HCT116 (cell line): ENCODE measurements around the gene CELSR3. TPM values are rescaled to one million over a fixed set of nuclear protein-coding genes. Genes with fewer than 3 reads are reported as not detected.

Experiments
- ATAC-seq: fragments of 200-7000 bp; cut with Tn5 transposase; 2 replicates; pipeline ENCODE4 v1.9.1; 2020; ENCODE audit warnings: mild to moderate bottlenecking, moderate library complexity
- BruUV-seq: library from RNA; stranded (reverse); fragments of 400-500 nt; replicated peaks from 2 replicates; lab custom pipeline; 2021; lab: Mats Ljungman, UMichigan
- CTCF ChIA-PET: fragments of 300-600 bp; sonication (Branson Sonifier 250); formaldehyde crosslinking; loops from one replicate; lab custom pipeline; 2021; ENCODE audit warnings: antibody characterized with exemption; lab: Charles Lee
- POLR2A ChIA-PET: fragments of 300-600, 350-600 bp; sonication (Branson Sonifier 250); formaldehyde crosslinking; loops from one replicate; lab custom pipeline; 2021; ENCODE audit warnings: antibody characterized with exemption; lab: Charles Lee
- RAD21 ChIA-PET, 2 experiments: fragments of 300-600 bp; sonication (Branson Sonifier 250); formaldehyde crosslinking; loops; one replicate each; lab custom pipeline; 2023; ENCODE audit warnings: low total read pairs in 2 of 2; ENCODE audit not compliant: uncharacterized antibody in 2 of 2, unreplicated experiment in 2 of 2, low non-redundant PET in 1 of 2; lab: Charles Lee
- DNase-seq: peaks from one replicate; pipeline ENCODE4 v3.0.0-alpha.2; 2010; ENCODE audit warnings: low read depth, low spot score
- H2AFZ ChIP-seq: fragments of 200-600 bp; shearing (Covaris generic), sonication (generic); 2 replicates; pipeline ENCODE4 v1.6.1; 2017; ENCODE audit warnings: low read depth, mixed run types, mixed read lengths, antibody characterized with exemption, low read length; ENCODE audit not compliant: poor library complexity, severe bottlenecking
- H3K27ac ChIP-seq: 2 replicates; pipeline ENCODE4 v1.5.1; 2012; ENCODE audit warnings: low read depth, low read length
- H3K27me3 ChIP-seq: fragments of 200-600 bp; sonication (generic); 2 replicates; pipeline ENCODE4 v1.6.1; 2016; ENCODE audit warnings: mixed run types, low read length, mixed read lengths; ENCODE audit not compliant: insufficient read depth
- H3K36me3 ChIP-seq, 2 experiments: fragments of 200-500 bp in 1 of 2; fragments of 200-600 bp in 1 of 2; sonication (Bioruptor generic) in 1 of 2; sonication (generic) in 1 of 2; 2 replicates each; pipeline versions ENCODE4 v1.5.1 to v1.6.1; 2014 to 2016; ENCODE audit warnings: low read length in 2 of 2, inconsistent platforms in 1 of 2, mixed read lengths in 1 of 2, mixed run types in 1 of 2; ENCODE audit not compliant: insufficient read depth in 2 of 2, control insufficient read depth in 1 of 2
- H3K4me1 ChIP-seq, 2 experiments: fragments of 200-600 bp in 1 of 2; sonication (generic) in 1 of 2; 2 replicates each; pipeline versions ENCODE4 v1.5.1 to v1.6.1; 2012 to 2017; ENCODE audit warnings: low read length in 2 of 2, inconsistent platforms in 1 of 2, mild to moderate bottlenecking in 1 of 2, mixed read lengths in 1 of 2, mixed run types in 1 of 2, moderate library complexity in 1 of 2; ENCODE audit not compliant: insufficient read depth in 2 of 2, control insufficient read depth in 1 of 2
- H3K4me2 ChIP-seq: fragments of 200-600 bp; sonication (generic); 2 replicates; pipeline ENCODE4 v1.6.1; 2017; ENCODE audit warnings: mixed run types, low read length, mixed read lengths
- H3K4me3 ChIP-seq, 2 experiments: fragments of 200-600 bp in 1 of 2; sonication (generic) in 1 of 2; replicated peaks in 1 of 2; 2 replicates each; pipeline ENCODE4 v1.5.1; 2011 to 2016; ENCODE audit warnings: low read length in 2 of 2, control low read depth in 1 of 2, low read depth in 1 of 2, mild to moderate bottlenecking in 1 of 2, mixed read lengths in 1 of 2, mixed run types in 1 of 2
- H3K79me2 ChIP-seq: fragments of 200-600 bp; sonication (generic); 2 replicates; pipeline ENCODE4 v1.6.1; 2017; ENCODE audit warnings: mild to moderate bottlenecking, mixed run types, low read length, moderate library complexity, mixed read lengths; ENCODE audit not compliant: insufficient read depth
- H3K9ac ChIP-seq: fragments of 200-600 bp; sonication (generic); 2 replicates; pipeline ENCODE4 v1.6.1; 2016; ENCODE audit warnings: low read length, mixed read lengths
- H3K9me2 ChIP-seq: fragments of 200-600 bp; sonication (generic), shearing (Covaris generic); 2 replicates; pipeline ENCODE4 v1.6.1; 2017; ENCODE audit warnings: mixed run types, mild to moderate bottlenecking, moderate library complexity; ENCODE audit not compliant: insufficient read depth
- H3K9me3 ChIP-seq, 2 experiments: fragments of 200-500 bp in 1 of 2; fragments of 200-600 bp in 1 of 2; sonication (Bioruptor generic) in 1 of 2; sonication (generic) in 1 of 2; 2 replicates each; pipeline ENCODE4 v1.6.1; 2014 to 2017; ENCODE audit warnings: low read length in 2 of 2, mixed read lengths in 2 of 2, inconsistent platforms in 1 of 2, low read depth in 1 of 2, mild to moderate bottlenecking in 1 of 2, mixed run types in 1 of 2, moderate library complexity in 1 of 2; ENCODE audit not compliant: control insufficient read depth in 1 of 2, insufficient read depth in 1 of 2
- H4K20me1 ChIP-seq: fragments of 200-600 bp; sonication (generic), shearing (Covaris generic); 2 replicates; pipeline ENCODE4 v1.6.1; 2017; ENCODE audit warnings: mixed run types, mild to moderate bottlenecking, moderate library complexity; ENCODE audit not compliant: insufficient read depth
- CBX3 ChIP-seq: IDR thresholded peaks from 2 replicates; pipeline ENCODE4 v1.6.1; 2012; ENCODE audit warnings: low read depth
- EZH2phosphoT487 ChIP-seq: fragments of 200-600 bp; IDR thresholded peaks from 2 replicates; pipeline ENCODE4 v1.6.1; 2018; ENCODE audit warnings: antibody characterized with exemption, borderline replicate concordance
- FOSL1 ChIP-seq: IDR thresholded peaks from 2 replicates; pipeline ENCODE4 v1.6.1; 2012; ENCODE audit warnings: low read depth
- POLR2AphosphoS5 ChIP-seq: IDR thresholded peaks from 2 replicates; pipeline ENCODE4 v1.6.1; 2011; ENCODE audit warnings: mild to moderate bottlenecking, low read depth, low read length, moderate library complexity
- SIN3A ChIP-seq: IDR thresholded peaks from 2 replicates; pipeline ENCODE4 v1.6.1; 2012; ENCODE audit warnings: low read depth
- SP1 ChIP-seq: IDR thresholded peaks from 2 replicates; pipeline ENCODE4 v1.6.1; 2012; ENCODE audit warnings: low read depth
- YY1 ChIP-seq: IDR thresholded peaks from 2 replicates; pipeline ENCODE4 v1.6.1; 2011; ENCODE audit warnings: low read length, low read depth, moderate library complexity, mild to moderate bottlenecking; ENCODE audit not compliant: insufficient replicate concordance; ENCODE audit errors: extremely low read depth
- ZBTB33 ChIP-seq: IDR thresholded peaks from 2 replicates; pipeline ENCODE4 v1.6.1; 2011; ENCODE audit warnings: mild to moderate bottlenecking, low read length, moderate library complexity; ENCODE audit not compliant: insufficient replicate concordance; ENCODE audit errors: extremely low read depth
- ZFX ChIP-seq: fragments of 450-650 bp; IDR thresholded peaks from 2 replicates; pipeline ENCODE4 v1.6.1; 2017
- ZNF274 ChIP-seq: fragments of 200-500 bp; sonication (Bioruptor generic); IDR thresholded peaks from 2 replicates; pipeline ENCODE4 v1.6.1; 2014; ENCODE audit warnings: mild to moderate bottlenecking, low read depth, low read length, inconsistent platforms
- intact Hi-C: fragments of 100-400 bp; cut with micrococcal nuclease; formaldehyde crosslinking; loops from 2 replicates; pipeline ENCODE4 v1.10.0; 2022
- total RNA-seq: library from RNA; stranded (reverse); gene quantifications from one replicate; pipeline ENCODE4 v1.2.1, GENCODE V29; 2021; ENCODE audit not compliant: unreplicated experiment
- TF ChIP-seq, protein P1 (sequence below), 3 experiments: fragments of 200-600 bp in 1 of 3; sonication (generic) in 1 of 3; IDR thresholded peaks in 2 of 3; conservative IDR thresholded peaks in 1 of 3; 2 replicates each; pipeline ENCODE4 v1.5.1; 2012 to 2017; ENCODE audit warnings: low read depth in 2 of 3, low read length in 2 of 3, antibody characterized with exemption in 1 of 3, borderline replicate concordance in 1 of 3, control low read depth in 1 of 3, mild to moderate bottlenecking in 1 of 3, mixed read lengths in 1 of 3, mixed run types in 1 of 3, moderate library complexity in 1 of 3; ENCODE audit not compliant: insufficient read depth in 1 of 3
- TF ChIP-seq, protein P2 (sequence below): IDR thresholded peaks from 2 replicates; pipeline ENCODE4 v1.6.1; 2012
- TF ChIP-seq, protein P3 (sequence below): IDR thresholded peaks from 2 replicates; pipeline ENCODE4 v1.6.1; 2012

CELSR3 gene
- total RNA-seq, 1 experiment from 2014 or later, result 7.8 TPM

DNA sequence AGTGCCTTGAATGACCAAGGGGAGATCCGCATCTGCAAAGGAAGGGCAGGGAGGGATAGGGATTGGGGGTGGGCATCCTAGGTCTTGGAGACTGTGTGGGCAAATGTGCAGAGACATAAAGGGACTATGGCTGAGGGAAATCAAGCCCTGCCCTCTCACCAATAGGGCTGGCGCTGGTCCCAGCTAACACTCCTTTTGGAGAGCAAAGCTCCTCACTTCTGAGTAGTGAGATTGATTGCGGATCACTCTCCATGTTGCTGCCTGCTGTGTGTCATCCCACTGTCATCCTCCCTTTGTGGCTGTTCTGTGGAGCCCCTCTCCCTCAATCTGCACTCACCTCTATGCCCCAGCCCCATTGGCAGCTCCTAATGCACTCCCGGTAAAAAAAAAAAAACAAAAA, 2.2 kb upstream of the CELSR3 start:
- Histone ChIP-seq H3K27me3 (no peaks in the 10 kb centered on the region), H3K9ac (no peak overlapping the region), H2AFZ (no peak overlapping the region), H3K27ac (peak overlapping the region; percentile 77; the same call in 1 of the 2 replicates), H3K4me2 (no peak overlapping the region), H3K4me1 (peaks cover 8 to 20% of the 10 kb centered on the region in 2 experiments), H3K9me3 (no peaks in the 10 kb centered on the region; a peak in 1 of 4 replicates), H3K4me3 (no peak overlapping the region), H3K36me3 (no peaks in the 10 kb centered on the region), H3K9me2 (no peaks in the 10 kb centered on the region)
- RAD21 ChIA-PET, result no interaction called here
- CTCF ChIA-PET, result interaction anchor here (1.4 to 1.6 kb wide), 2 partner anchors 21 to 264 kb away, joined by 4 to 8 read pairs; partner anchors contain the start of gene NCKIPSD
- intact Hi-C loops, result loop anchor here (10.0 kb wide), 1 partner anchor 110 kb away; the partner anchor contains the start of gene PFKFB4
- no peak for TF ChIP-seq YY1
- TF ChIP-seq ZFX, result no peak
- TF ChIP-seq SIN3A, result no peak
- TF ChIP-seq SP1, result no peak
- TF ChIP-seq FOSL1, result no peak
- no peak for TF ChIP-seq CBX3
- no peak for TF ChIP-seq ZNF274
- TF ChIP-seq, all 23 proteins: peak for 0
- no peak for ATAC-seq
- BruUV-seq, result no TSS peak
- Histone ChIP-seq H4K20me1 (no peaks in the 10 kb centered on the region), H3K79me2 (no peaks in the 10 kb centered on the region)
- DNase-seq, result no peak
- POLR2A ChIA-PET, result interaction anchor here (1.5 kb wide), 1 partner anchor 18 kb away, joined by 3 read pairs; no protein-coding TSS in a partner anchor

- peaks cover 0 to under 1% of the 10 kb centered on the region in 2 experiments; a peak in 1 of 4 replicates for H3K9me3 ChIP-seq
- ChIA-PET RAD21 (interaction anchor here in 1 of 2 experiments (0.7 kb wide), 1 partner anchor 228 kb away, joined by 3 read pairs; no protein-coding TSS in a partner anchor), CTCF (interaction anchor here (1.0 to 2.2 kb wide), 4 partner anchors 12 to 264 kb away, joined by 4 to 8 read pairs (median 4); partner anchors contain the start of genes NCKIPSD and PFKFB4), POLR2A (interaction anchor here (0.9 to 2.6 kb wide), 6 partner anchors 10 to 357 kb away, joined by 3 to 15 read pairs (median 4); partner anchors contain the start of genes NCKIPSD and SLC26A6)
- no peak for DNase-seq
- H3K27me3 ChIP-seq, result no peaks in the 10 kb centered on the region
- H3K79me2 ChIP-seq, result no peaks in the 10 kb centered on the region
- H3K4me1 ChIP-seq, result peaks cover 8 to 20% of the 10 kb centered on the region in 2 experiments
- no peak overlapping the region for H2AFZ ChIP-seq
- peak overlapping the region; percentile 76 for H3K4me2 ChIP-seq
- H3K9ac ChIP-seq, result peak overlapping the region; percentile 75; the same call in 1 of the 2 replicates
- H3K4me3 ChIP-seq, result peak overlapping the region; percentile 55 to 56; a peak in 1 of 4 replicates
- peak overlapping the region; percentile 77 for H3K27ac ChIP-seq
- no peak for TF ChIP-seq ZFX
- no peak for TF ChIP-seq POLR2AphosphoS5
- TF ChIP-seq, protein P1, sequence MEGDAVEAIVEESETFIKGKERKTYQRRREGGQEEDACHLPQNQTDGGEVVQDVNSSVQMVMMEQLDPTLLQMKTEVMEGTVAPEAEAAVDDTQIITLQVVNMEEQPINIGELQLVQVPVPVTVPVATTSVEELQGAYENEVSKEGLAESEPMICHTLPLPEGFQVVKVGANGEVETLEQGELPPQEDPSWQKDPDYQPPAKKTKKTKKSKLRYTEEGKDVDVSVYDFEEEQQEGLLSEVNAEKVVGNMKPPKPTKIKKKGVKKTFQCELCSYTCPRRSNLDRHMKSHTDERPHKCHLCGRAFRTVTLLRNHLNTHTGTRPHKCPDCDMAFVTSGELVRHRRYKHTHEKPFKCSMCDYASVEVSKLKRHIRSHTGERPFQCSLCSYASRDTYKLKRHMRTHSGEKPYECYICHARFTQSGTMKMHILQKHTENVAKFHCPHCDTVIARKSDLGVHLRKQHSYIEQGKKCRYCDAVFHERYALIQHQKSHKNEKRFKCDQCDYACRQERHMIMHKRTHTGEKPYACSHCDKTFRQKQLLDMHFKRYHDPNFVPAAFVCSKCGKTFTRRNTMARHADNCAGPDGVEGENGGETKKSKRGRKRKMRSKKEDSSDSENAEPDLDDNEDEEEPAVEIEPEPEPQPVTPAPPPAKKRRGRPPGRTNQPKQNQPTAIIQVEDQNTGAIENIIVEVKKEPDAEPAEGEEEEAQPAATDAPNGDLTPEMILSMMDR (IDR thresholded peaks at IDR 0.05 in 2 of 3, conservative IDR thresholded peaks at IDR 0.05 in 1 of 3; ENCODE audit: borderline replicate concordance in 1 of 3, insufficient read depth in 1 of 3, low read depth in 2 of 3, low read length in 2 of 3), result no peak
- TF ChIP-seq, protein P2, sequence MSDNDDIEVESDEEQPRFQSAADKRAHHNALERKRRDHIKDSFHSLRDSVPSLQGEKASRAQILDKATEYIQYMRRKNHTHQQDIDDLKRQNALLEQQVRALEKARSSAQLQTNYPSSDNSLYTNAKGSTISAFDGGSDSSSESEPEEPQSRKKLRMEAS, result no peak
- TF ChIP-seq, protein P3, sequence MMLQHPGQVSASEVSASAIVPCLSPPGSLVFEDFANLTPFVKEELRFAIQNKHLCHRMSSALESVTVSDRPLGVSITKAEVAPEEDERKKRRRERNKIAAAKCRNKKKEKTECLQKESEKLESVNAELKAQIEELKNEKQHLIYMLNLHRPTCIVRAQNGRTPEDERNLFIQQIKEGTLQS, result no peak
- TF ChIP-seq EZH2phosphoT487, result no peak
- TF ChIP-seq ZBTB33, result no peak
- TF ChIP-seq, all 23 proteins: peak for 0
- Histone ChIP-seq H4K20me1 (no peaks in the 10 kb centered on the region), H3K36me3 (no peaks in the 10 kb centered on the region), H3K9me2 (no peaks in the 10 kb centered on the region)
- intact Hi-C loops, result loop anchor here (10.0 kb wide), 1 partner anchor 109 kb away; the partner anchor contains the start of gene PFKFB4
- no TSS peak for BruUV-seq
- ATAC-seq, result no peak
Observed at GRCh38 chr3:48664313-48664644, 1.6 kb upstream of the CELSR3 start.
